SU-DHL-6 (cell line): ENCODE measurements around the gene SMC4.

ENCODE experiments used
- CTCF ChIP-seq: fragments of 200-600 bp; sonication (generic); IDR thresholded peaks from one replicate; pipeline ENCODE4 v1.5.1; 2017; ENCODE audit warnings: antibody characterized with exemption, mild to moderate bottlenecking, low read length, moderate library complexity; ENCODE audit not compliant: insufficient read depth, poor library complexity, severe bottlenecking
- EZH2phosphoT487 ChIP-seq: fragments of 200-600 bp; sonication (generic), shearing (Covaris generic); conservative IDR thresholded peaks from 2 replicates; pipeline ENCODE4 v1.6.1; 2018; ENCODE audit warnings: mild to moderate bottlenecking, antibody characterized with exemption, low read length, moderate library complexity, mixed read lengths

- TF ChIP-seq CTCF (no peak), EZH2phosphoT487 (no peak)
Measured at GRCh38 chr3:160402221-160403027, 3.0 kb downstream of the SMC4 start.
